ENCODE data around the gene POTEM.
"Not testable (repeated sequence)": the region's sequence is repeated elsewhere in the genome, so short reads cannot be mapped to it uniquely, and the experiment has no call there.

DNA sequence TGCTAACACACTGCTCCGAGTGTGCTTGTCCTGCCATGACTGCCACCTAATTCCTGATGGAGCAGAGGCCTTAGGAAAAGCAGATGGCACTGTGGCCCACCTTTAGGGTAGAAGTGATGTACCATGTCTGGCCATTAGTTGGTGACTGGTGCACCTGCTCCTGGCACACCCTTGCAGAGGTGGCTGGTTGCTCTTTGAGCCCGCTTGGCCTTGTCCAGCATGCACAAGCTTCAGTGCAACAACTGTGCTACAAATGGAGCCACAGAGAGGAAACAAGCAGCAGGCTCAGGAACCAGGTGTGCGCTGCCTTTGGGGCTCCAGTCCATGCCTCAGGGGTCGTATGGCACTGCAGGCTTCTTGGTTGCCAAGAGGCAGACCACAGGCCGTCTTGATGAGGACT lies 44.5 kb downstream of the POTEM start:
- TF ChIP-seq TAF1 (IDR thresholded peaks at IDR 0.05; ENCODE audit: borderline replicate concordance, low read depth, low read length); POLR2A (IDR thresholded peaks at IDR 0.05; ENCODE audit: low read depth, low read length): not testable (repeated sequence)

All from GM12892 (cell line).